PFSK-1 (cell line): ENCODE measurements around the gene ZNF385C.

Source experiments
- POLR2AphosphoS5 ChIP-seq: IDR thresholded peaks from 2 replicates; pipeline ENCODE4 v1.6.1; 2012; ENCODE audit warnings: low read depth, mild to moderate bottlenecking, control low read depth, low read length, moderate library complexity
- SIN3A ChIP-seq: IDR thresholded peaks from 2 replicates; pipeline ENCODE4 v1.6.1; 2012; ENCODE audit warnings: mild to moderate bottlenecking, low read length, moderate library complexity, borderline replicate concordance; ENCODE audit not compliant: insufficient read depth
- TAF1 ChIP-seq: IDR thresholded peaks from 2 replicates; pipeline ENCODE4 v1.6.1; 2012; ENCODE audit warnings: low read length, control low read depth, borderline replicate concordance; ENCODE audit not compliant: insufficient read depth

DNA sequence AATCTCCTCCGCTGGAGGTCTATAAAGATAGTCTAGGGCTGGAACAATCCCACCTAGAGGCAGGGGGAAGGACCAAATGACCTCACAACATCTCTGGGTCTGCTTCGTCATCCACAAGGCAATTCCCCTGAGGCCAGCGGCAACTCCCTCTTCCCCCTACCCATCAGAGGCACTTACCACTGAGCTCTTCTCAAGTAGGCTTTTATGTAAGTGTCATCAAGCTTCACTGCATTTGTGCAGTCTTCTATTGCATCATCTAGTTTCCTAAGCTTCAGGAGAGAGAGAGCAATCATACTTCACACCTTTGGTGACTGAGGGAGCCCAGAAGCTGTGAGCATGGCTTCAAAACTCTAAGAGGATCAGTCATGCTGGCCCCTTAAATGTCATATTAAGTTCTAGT lies 110.6 kb downstream of the ZNF385C start:
- TF ChIP-seq POLR2AphosphoS5 (no peak), SIN3A (no peak), TAF1 (no peak)
